NCI-H1105 treated with DMSO at 0.1 percent for 48 hours (cell line): Measurements from ENCODE around the gene GPR146.
"Not testable (repeated sequence)": the region's sequence is repeated elsewhere in the genome, so short reads cannot be mapped to it uniquely, and the experiment has no call there.

Source experiments
- DNase-seq: peaks from one replicate; lab custom pipeline; 2025; lab: John Stamatoyannopoulos, UW

GPR146 gene

GRCh38 chr7:1044189-1045068, at the start of gene GPR146:
Gene GPR146 (plus strand): TSS chr7:1044546. CDS start chr7:1057516, 12,970 bp downstream.
- peak; percentile 92 for DNase-seq

- no peak for DNase-seq
Measured at GRCh38 chr7:994592-995308, 49.6 kb upstream of the GPR146 start.

GRCh38 chr7:995571-995970, 48.8 kb upstream of the GPR146 start:
- no peak for DNase-seq

- DNase-seq = no peak
Measured at GRCh38 chr7:996079-996872, 48.1 kb upstream of the GPR146 start.

GRCh38 chr7:997404-998395, 46.6 kb upstream of the GPR146 start:
- no peak for DNase-seq

GRCh38 chr7:999149-999879, 45.0 kb upstream of the GPR146 start:
- no peak for DNase-seq

- no peak for DNase-seq
Measured at GRCh38 chr7:999941-1000935, 44.1 kb upstream of the GPR146 start.

GRCh38 chr7:1001069-1001770, 43.1 kb upstream of the GPR146 start:
- DNase-seq = not testable (repeated sequence)

GRCh38 chr7:1002026-1002425, 42.3 kb upstream of the GPR146 start:
- DNase-seq = not testable (repeated sequence)

- not testable (repeated sequence) for DNase-seq
Measured at GRCh38 chr7:1002445-1002844, 41.9 kb upstream of the GPR146 start.

GRCh38 chr7:1004018-1004852, 40.1 kb upstream of the GPR146 start:
- DNase-seq = no peak

- no peak for DNase-seq
Measured at GRCh38 chr7:1005303-1005702, 39.0 kb upstream of the GPR146 start.

- DNase-seq = no peak
Measured at GRCh38 chr7:1007901-1008300, 36.4 kb upstream of the GPR146 start.

GRCh38 chr7:1008733-1009363, 35.5 kb upstream of the GPR146 start:
- DNase-seq = no peak

- no peak for DNase-seq
Measured at GRCh38 chr7:1009747-1010146, 34.6 kb upstream of the GPR146 start.

- DNase-seq = no peak
Measured at GRCh38 chr7:1010226-1010625, 34.1 kb upstream of the GPR146 start.
